ENCODE measurements around the gene OR2A5.
"Not testable (repeated sequence)": the region's sequence is repeated elsewhere in the genome, so short reads cannot be mapped to it uniquely, and the experiment has no call there.

OR2A5 gene

GRCh38 chr7:144048648-144049047 lies at the start of gene OR2A5:
Gene OR2A5, plus strand, starts transcription at chr7:144048948. Its CDS starts 1,454 bp downstream, at chr7:144050402.
- peak; percentile 68 for DNase-seq

GRCh38 chr7:144000020-144000419 lies 48.7 kb upstream of the OR2A5 start, which contains the start of gene OR6B1:
Gene OR6B1, plus strand, starts transcription at chr7:144000320. Its CDS starts 3,677 bp downstream, at chr7:144003997.
- DNase-seq: no peak

- DNase-seq: no peak
These were observed 47.2 kb upstream of the OR2A5 start for GRCh38 chr7:144001543-144001942.

GRCh38 chr7:144004703-144005102 lies 44.0 kb upstream of the OR2A5 start:
- no peak for DNase-seq

GRCh38 chr7:144006029-144006691 lies 42.6 kb upstream of the OR2A5 start:
- no peak for DNase-seq

GRCh38 chr7:144006692-144007042 lies 42.1 kb upstream of the OR2A5 start:
- no peak for DNase-seq

GRCh38 chr7:144009361-144009760 lies 39.4 kb upstream of the OR2A5 start:
- DNase-seq: no peak

- DNase-seq: not testable (repeated sequence)
These were observed 38.7 kb upstream of the OR2A5 start for GRCh38 chr7:144010061-144010460.

- DNase-seq: not testable (repeated sequence)
These were observed 37.9 kb upstream of the OR2A5 start for GRCh38 chr7:144010821-144011220.

GRCh38 chr7:144011458-144012230 lies 37.1 kb upstream of the OR2A5 start:
- no peak for DNase-seq

GRCh38 chr7:144018065-144018464 lies 30.7 kb upstream of the OR2A5 start:
- DNase-seq: no peak

- DNase-seq: no peak
These were observed 29.3 kb upstream of the OR2A5 start for GRCh38 chr7:144019457-144019856.

GRCh38 chr7:144020340-144020739 lies 28.4 kb upstream of the OR2A5 start:
- DNase-seq: no peak

- no peak for DNase-seq
These were observed 26.6 kb upstream of the OR2A5 start for GRCh38 chr7:144022169-144022568.

- DNase-seq: no peak
These were observed 25.4 kb upstream of the OR2A5 start for GRCh38 chr7:144023171-144023827.

GRCh38 chr7:144024213-144024612 lies 24.5 kb upstream of the OR2A5 start:
- no peak for DNase-seq

- no peak for DNase-seq
These were observed 22.4 kb upstream of the OR2A5 start for GRCh38 chr7:144026203-144026883.

GRCh38 chr7:144027070-144027469 lies 21.7 kb upstream of the OR2A5 start:
- peak; percentile 9 for DNase-seq

GRCh38 chr7:144027974-144028373 lies 20.8 kb upstream of the OR2A5 start:
- DNase-seq: no peak

GRCh38 chr7:144028547-144028946 lies 20.2 kb upstream of the OR2A5 start:
- no peak for DNase-seq

- no peak for DNase-seq
These were observed 16.2 kb upstream of the OR2A5 start for GRCh38 chr7:144032516-144032915.

GRCh38 chr7:144032985-144033709 lies 15.6 kb upstream of the OR2A5 start:
- DNase-seq: no peak

GRCh38 chr7:144035385-144035784 lies 13.4 kb upstream of the OR2A5 start:
- no peak for DNase-seq

Data from NCI-H1436 (cell line).